ENCODE measurements around the gene TAF6. TPM values are rescaled to one million over a fixed set of nuclear protein-coding genes. Genes with fewer than 3 reads are reported as not detected.

Gene TAF6
- total RNA-seq, 4 donors from 2014 or later: 18.0 to 581 (median 43.9) TPM

DNA sequence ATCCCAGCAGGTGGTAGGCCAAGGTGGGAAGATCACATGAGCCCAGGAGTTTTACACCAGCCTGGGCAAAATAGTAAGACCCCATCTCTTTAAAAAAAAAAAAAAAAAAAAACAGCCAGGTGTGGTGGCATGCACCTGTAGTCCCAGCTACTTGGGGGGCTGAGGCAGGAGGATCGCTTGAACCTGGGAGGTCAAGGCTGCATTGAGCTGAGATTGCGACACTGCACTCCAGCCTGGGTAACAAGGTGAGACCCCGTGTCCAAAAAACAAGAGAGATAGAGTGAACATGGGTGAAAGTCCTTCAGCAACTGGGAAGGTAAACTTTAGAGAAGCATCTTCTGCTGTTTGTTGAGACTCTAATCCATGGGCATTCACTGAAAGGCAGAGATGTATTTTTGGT lies 23.3 kb upstream of the TAF6 start:
- Histone ChIP-seq H3K4me3 (no peak overlapping the region), H3K27me3 (no peaks in the 10 kb centered on the region), H3K4me1 (peaks cover 0 to 21% (median 8%) of the 10 kb centered on the region in 4 donors), H3K36me3 (no peaks in the 10 kb centered on the region), H3K9me3 (no peaks in the 10 kb centered on the region), H3K27ac (peak overlapping the region in 3 of 4 donors; percentile 70 to 78 (median 78))
- intact Hi-C loops (cut with DNase I; ENCODE audit: low total_unique reads): no loop called here
- TF ChIP-seq POLR2AphosphoS5 (IDR thresholded peaks at IDR 0.05): no peak
- no peak for TF ChIP-seq EP300 (IDR thresholded peaks at IDR 0.05; ENCODE audit: low read depth)
- TF ChIP-seq POLR2A (IDR thresholded peaks at IDR 0.05): no peak
- TF ChIP-seq, protein P1, sequence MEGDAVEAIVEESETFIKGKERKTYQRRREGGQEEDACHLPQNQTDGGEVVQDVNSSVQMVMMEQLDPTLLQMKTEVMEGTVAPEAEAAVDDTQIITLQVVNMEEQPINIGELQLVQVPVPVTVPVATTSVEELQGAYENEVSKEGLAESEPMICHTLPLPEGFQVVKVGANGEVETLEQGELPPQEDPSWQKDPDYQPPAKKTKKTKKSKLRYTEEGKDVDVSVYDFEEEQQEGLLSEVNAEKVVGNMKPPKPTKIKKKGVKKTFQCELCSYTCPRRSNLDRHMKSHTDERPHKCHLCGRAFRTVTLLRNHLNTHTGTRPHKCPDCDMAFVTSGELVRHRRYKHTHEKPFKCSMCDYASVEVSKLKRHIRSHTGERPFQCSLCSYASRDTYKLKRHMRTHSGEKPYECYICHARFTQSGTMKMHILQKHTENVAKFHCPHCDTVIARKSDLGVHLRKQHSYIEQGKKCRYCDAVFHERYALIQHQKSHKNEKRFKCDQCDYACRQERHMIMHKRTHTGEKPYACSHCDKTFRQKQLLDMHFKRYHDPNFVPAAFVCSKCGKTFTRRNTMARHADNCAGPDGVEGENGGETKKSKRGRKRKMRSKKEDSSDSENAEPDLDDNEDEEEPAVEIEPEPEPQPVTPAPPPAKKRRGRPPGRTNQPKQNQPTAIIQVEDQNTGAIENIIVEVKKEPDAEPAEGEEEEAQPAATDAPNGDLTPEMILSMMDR (IDR thresholded peaks at IDR 0.05): no peak
- in situ Hi-C loops (cut with MboI; ENCODE audit: low pct_ligation_motif_present in 1 of 4, low pct_unique_long_range_greater_than_20kb in 1 of 4, low sequenced_read_pairs in 3 of 4): no loop called here
- WGBS, 2 donors (ENCODE audit: low coverage in 1 of 2): 83 to 86% methylated on average over 1 to 3 of the region's 3 CpGs
- no peak for DNase-seq

DNA sequence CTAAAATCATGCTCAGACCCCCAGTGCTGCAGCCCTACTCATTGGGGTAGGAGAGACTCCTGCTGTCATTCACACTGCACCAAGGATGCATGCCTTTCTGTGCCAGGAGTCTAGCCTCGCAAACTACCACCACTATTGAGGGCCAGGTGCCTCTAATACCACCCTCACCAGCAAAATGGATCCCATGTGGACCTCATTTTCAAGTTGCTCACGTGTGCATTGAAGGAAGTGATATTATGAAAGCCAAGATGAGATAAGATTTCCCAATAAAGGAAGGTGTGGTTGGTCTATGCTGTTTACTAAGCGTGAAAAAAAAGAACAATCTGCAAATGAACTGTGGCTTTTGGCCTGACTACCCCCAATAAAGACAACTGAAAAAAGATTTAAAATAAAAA lies 22.4 kb upstream of the TAF6 start:
- TF ChIP-seq POLR2A (IDR thresholded peaks at IDR 0.05): no peak
- peak; percentile 65 for TF ChIP-seq EP300 (IDR thresholded peaks at IDR 0.05; ENCODE audit: low read depth)
- TF ChIP-seq POLR2AphosphoS5 (IDR thresholded peaks at IDR 0.05): peak in 2 of 3 donors; percentile 48 to 57
- TF ChIP-seq, protein P1 (IDR thresholded peaks at IDR 0.05): no peak
- WGBS, 2 donors (ENCODE audit: low coverage in 1 of 2): 42 to 67% methylated on average over 1 to 3 of the region's 3 CpGs
- Histone ChIP-seq H3K4me3 (no peak overlapping the region), H3K4me1 (peaks cover 0 to 21% (median 8%) of the 10 kb centered on the region in 4 donors), H3K36me3 (no peaks in the 10 kb centered on the region), H3K27ac (peak overlapping the region; percentile 70 to 78 (median 75)), H3K9me3 (no peaks in the 10 kb centered on the region), H3K27me3 (no peaks in the 10 kb centered on the region)
- DNase-seq: no peak
- intact Hi-C loops (cut with DNase I; ENCODE audit: low total_unique reads) (no loop called here), in situ Hi-C loops (cut with MboI; ENCODE audit: low pct_ligation_motif_present in 1 of 4, low pct_unique_long_range_greater_than_20kb in 1 of 4, low sequenced_read_pairs in 3 of 4) (no loop called here)

DNA sequence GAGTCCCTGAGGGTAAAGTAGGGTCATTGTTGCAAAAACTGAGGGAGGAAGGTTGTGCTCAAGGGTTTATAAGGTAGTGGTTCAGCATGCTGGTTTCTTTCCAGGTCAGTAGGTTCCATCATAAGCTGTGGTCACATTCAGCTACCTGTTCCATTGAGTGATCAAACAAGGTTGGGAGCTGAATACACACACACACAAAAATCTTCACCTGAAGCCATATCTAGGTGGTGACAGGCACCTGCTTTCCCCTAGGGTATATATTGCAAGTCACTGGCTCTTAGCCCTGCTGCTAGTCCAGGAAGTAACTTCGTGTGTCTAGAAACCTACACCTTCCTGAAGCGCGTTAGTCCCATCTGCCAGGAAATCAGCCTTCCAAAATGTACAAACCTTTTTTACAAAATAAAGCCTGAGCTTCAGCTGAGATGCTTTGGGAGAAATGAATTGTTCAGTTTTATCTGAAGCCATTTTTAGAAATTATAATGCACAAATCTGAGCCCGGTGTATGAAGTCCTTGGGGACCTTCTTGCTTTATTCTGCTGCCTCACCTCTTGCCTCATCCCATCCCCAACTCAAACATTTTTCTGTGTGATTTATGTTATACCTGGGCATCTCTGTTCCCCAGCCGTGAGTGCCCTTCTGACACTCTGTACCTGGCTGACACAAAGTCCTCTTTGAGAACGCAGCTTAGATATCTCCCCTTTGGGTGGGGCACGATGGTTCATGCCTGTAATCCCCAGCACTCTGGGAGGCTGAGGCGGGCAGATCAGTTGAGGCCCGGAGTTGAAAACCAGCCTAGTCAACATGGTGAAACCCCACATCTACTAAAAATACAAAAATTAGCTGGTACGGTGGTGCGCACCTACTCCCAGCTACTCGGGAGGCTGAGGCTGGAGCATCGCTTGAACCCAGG lies 18.9 kb upstream of the TAF6 start:
- in situ Hi-C loops (cut with MboI; ENCODE audit: low pct_ligation_motif_present in 1 of 4, low pct_unique_long_range_greater_than_20kb in 1 of 4, low sequenced_read_pairs in 3 of 4): no loop called here
- no peaks in the 10 kb centered on the region for H3K27me3 ChIP-seq
- peak overlapping the region in 3 of 4 donors; percentile 17 to 55 (median 41) for H3K27ac ChIP-seq
- WGBS, 2 donors (ENCODE audit: low coverage in 1 of 2): 43 to 65% methylated on average over 6 to 13 of the region's 13 CpGs
- H3K36me3 ChIP-seq: no peaks in the 10 kb centered on the region
- H3K4me1 ChIP-seq: peaks cover 0 to 21% (median 8%) of the 10 kb centered on the region in 4 donors
- intact Hi-C loops (cut with DNase I; ENCODE audit: low total_unique reads): loop anchor here (5.0 kb wide), 1 partner anchor 74 kb away; no protein-coding TSS in a partner anchor
- H3K9me3 ChIP-seq: no peaks in the 10 kb centered on the region
- TF ChIP-seq EP300 (IDR thresholded peaks at IDR 0.05; ENCODE audit: low read depth) (no peak), POLR2A (IDR thresholded peaks at IDR 0.05) (no peak), POLR2AphosphoS5 (IDR thresholded peaks at IDR 0.05) (no peak)
- H3K4me3 ChIP-seq: no peak overlapping the region
- no peak for DNase-seq

DNA sequence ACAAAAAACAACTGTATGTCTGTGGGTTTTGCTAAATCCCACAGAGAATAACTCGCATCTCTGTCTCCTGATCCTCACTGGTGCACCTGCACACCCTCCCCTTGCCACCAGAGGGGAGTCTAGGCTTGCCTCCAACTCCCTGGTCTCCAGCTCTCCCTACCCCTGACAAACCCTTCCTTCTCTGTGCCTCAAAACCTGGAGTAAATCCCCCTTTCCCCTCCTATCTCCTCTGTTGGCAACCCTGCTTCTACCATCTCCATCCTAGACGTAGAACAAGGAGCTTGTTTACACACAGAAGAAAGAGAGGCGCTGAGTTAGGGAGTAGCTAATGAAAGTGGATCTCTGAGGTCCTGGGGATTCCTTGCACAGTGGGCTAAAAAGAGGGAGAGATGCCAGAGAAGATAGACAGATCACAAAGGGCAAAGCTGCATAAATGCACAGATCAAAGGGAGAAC lies 13.6 kb upstream of the TAF6 start:
- in situ Hi-C loops (cut with MboI; ENCODE audit: low pct_ligation_motif_present in 1 of 4, low pct_unique_long_range_greater_than_20kb in 1 of 4, low sequenced_read_pairs in 3 of 4) (loop anchor here in 1 of 4 donors (5.0 kb wide), 1 partner anchor 85 kb away; the partner anchor contains the start of gene PVRIG), intact Hi-C loops (cut with DNase I; ENCODE audit: low total_unique reads) (loop anchor here (5.0 kb wide), 1 partner anchor 90 kb away; no protein-coding TSS in a partner anchor)
- peaks cover 6 to 37% (median 20%) of the 10 kb centered on the region in 4 donors for H3K4me1 ChIP-seq
- H3K9me3 ChIP-seq: no peaks in the 10 kb centered on the region
- no peaks in the 10 kb centered on the region for H3K27me3 ChIP-seq
- no peaks in the 10 kb centered on the region for H3K36me3 ChIP-seq
- H3K27ac ChIP-seq: no peak overlapping the region
- TF ChIP-seq POLR2A (IDR thresholded peaks at IDR 0.05) (no peak), POLR2AphosphoS5 (IDR thresholded peaks at IDR 0.05) (no peak)
- TF ChIP-seq, protein P1 (IDR thresholded peaks at IDR 0.05): peak; percentile 75 to 96 (median 82)
- H3K4me3 ChIP-seq: no peak overlapping the region
- DNase-seq: peak; percentile 76
- 17 to 36% methylated on average over 2 to 3 of the region's 3 CpGs for WGBS, 2 donors (ENCODE audit: low coverage in 1 of 2)

Measured in transverse colon (tissue), 4 donors.